Measurements from ENCODE around the gene USH2A.

DNA sequence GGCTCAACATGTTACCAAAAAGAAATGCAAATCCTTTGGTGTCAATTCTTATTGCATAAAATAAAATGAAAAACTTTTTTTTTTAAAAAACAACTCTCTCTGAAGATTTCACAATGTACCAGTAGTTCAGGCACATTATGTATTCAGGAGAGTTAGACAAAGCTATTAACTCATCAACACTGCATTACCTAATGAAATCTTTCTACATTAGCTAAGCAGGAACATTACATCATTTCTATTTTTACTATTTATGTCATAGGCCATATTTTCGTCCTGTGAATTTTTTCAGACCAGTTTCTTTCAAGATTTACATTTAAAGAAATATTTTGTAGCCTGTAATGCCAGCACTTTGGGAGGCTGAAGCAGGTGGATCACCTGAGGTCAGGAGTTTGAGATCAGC lies 366.2 kb downstream of the USH2A start:
- TF ChIP-seq CTCF (IDR thresholded peaks at IDR 0.05; ENCODE audit: insufficient read depth, low read length, poor library complexity, severe bottlenecking) (no peak), EZH2phosphoT487 (conservative IDR thresholded peaks at IDR 0.05; ENCODE audit: low read length) (no peak)

Data from SU-DHL-6 (cell line).